OCI-LY1 (cell line): ENCODE data around the gene LEKR1.

Source experiments
- CTCF ChIP-seq: fragments of 200-600 bp; sonication (generic), shearing (Covaris generic); IDR thresholded peaks from 2 replicates; pipeline ENCODE4 v1.5.1; 2017; ENCODE audit warnings: mild to moderate bottlenecking, antibody characterized with exemption, low read length, moderate library complexity, mixed read lengths
- EZH2 ChIP-seq: fragments of 200-600 bp; sonication (generic), shearing (Covaris generic); IDR thresholded peaks from 2 replicates; pipeline ENCODE4 v1.8.0; 2017; ENCODE audit warnings: borderline replicate concordance, mixed run types, mild to moderate bottlenecking, antibody characterized with exemption, low read length, moderate library complexity, mixed read lengths

DNA sequence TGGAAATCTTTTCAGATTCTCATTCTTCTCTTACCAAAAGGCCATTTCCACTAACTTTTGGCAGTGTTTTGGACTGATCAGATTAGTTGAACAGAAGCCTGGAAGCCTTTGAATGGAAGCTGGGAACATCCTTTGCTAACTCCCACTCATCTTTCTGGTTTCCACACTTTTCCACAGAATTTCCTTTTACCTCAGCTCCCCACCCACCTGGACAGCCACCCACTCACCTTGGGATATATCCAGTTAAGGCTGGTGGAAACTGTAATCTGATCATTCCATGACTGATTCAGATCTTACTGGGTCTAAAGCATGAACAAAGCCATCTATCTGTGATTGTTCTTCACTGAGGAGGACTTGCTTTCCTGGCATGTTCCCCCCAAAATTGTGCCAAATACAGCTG, 214.3 kb downstream of the LEKR1 start:
- no peak for TF ChIP-seq CTCF
- TF ChIP-seq EZH2 = no peak
